GM23338 (cell line): ENCODE measurements around the gene MYCL. TPM values are rescaled to one million over a fixed set of nuclear protein-coding genes. Genes with fewer than 3 reads are reported as not detected.

Experiments
- ATAC-seq: fragments of 200-7000 bp; cut with Tn5 transposase; 3 replicates; pipeline ENCODE4 v1.9.1; 2020
- DNase-seq: peaks from one replicate; pipeline ENCODE4 v3.0.0-alpha.2; 2015; ENCODE audit warnings: low spot score
- H2AFZ ChIP-seq: fragments of 200-600 bp; sonication (generic); 2 replicates; pipeline ENCODE4 v1.8.0; 2016; ENCODE audit warnings: antibody characterized with exemption, mild to moderate bottlenecking, moderate library complexity
- H3F3A ChIP-seq: fragments of 200-600 bp; sonication (generic); replicated peaks from 2 replicates; pipeline ENCODE4 v1.8.0; 2017; ENCODE audit warnings: antibody characterized with exemption, mixed run types, low read depth
- H3K27ac ChIP-seq: fragments of 200-600 bp; sonication (generic); 2 replicates; pipeline ENCODE4 v1.6.1; 2016; ENCODE audit warnings: low read depth
- H3K27me3 ChIP-seq: fragments of 200-600 bp; sonication (generic); 2 replicates; pipeline ENCODE4 v1.8.0; 2016; ENCODE audit warnings: mild to moderate bottlenecking, mixed run types, moderate library complexity; ENCODE audit not compliant: insufficient read depth
- H3K36me3 ChIP-seq: fragments of 200-600 bp; sonication (generic); 2 replicates; pipeline ENCODE4 v1.8.0; 2016; ENCODE audit warnings: mild to moderate bottlenecking; ENCODE audit not compliant: insufficient read depth
- H3K4me1 ChIP-seq: fragments of 200-600 bp; sonication (generic); 2 replicates; pipeline ENCODE4 v1.8.0; 2016; ENCODE audit warnings: mild to moderate bottlenecking, moderate library complexity; ENCODE audit not compliant: insufficient read depth
- H3K4me2 ChIP-seq: fragments of 200-600 bp; sonication (generic); 2 replicates; pipeline ENCODE4 v1.7.1; 2017; ENCODE audit warnings: mixed run types
- H3K4me3 ChIP-seq: fragments of 200-600 bp; sonication (generic); 2 replicates; pipeline ENCODE4 v1.6.1; 2016; ENCODE audit warnings: mixed run types
- H3K79me2 ChIP-seq: fragments of 200-600 bp; sonication (generic); replicated peaks from 2 replicates; pipeline ENCODE4 v1.8.0; 2017; ENCODE audit warnings: mild to moderate bottlenecking; ENCODE audit not compliant: insufficient read depth
- H3K9me2 ChIP-seq: fragments of 200-600 bp; sonication (generic); 2 replicates; pipeline ENCODE4 v1.8.0; 2017; ENCODE audit not compliant: insufficient read depth
- H4K20me1 ChIP-seq: fragments of 200-600 bp; sonication (generic); replicated peaks from 2 replicates; pipeline ENCODE4 v1.8.0; 2017; ENCODE audit warnings: mild to moderate bottlenecking; ENCODE audit not compliant: insufficient read depth
- H3K27ac Mint-ChIP-seq: 2 replicates; pipeline ENCODE4 v1.8.0; 2020; ENCODE audit warnings: inconsistent platforms, mild to moderate bottlenecking, moderate library complexity, mixed read lengths
- H3K27me3 Mint-ChIP-seq: 3 replicates; pipeline ENCODE4 v1.8.0; 2022; ENCODE audit warnings: low read depth, mild to moderate bottlenecking, moderate library complexity, mixed read lengths, inconsistent platforms; ENCODE audit not compliant: insufficient read depth, poor library complexity
- H3K36me3 Mint-ChIP-seq: 3 replicates; pipeline ENCODE4 v1.8.0; 2021; ENCODE audit warnings: low read depth, mild to moderate bottlenecking, inconsistent platforms, moderate library complexity, mixed read lengths
- H3K4me1 Mint-ChIP-seq: 3 replicates; pipeline ENCODE4 v1.8.0; 2020; ENCODE audit warnings: mild to moderate bottlenecking, inconsistent platforms, mixed read lengths
- H3K4me3 Mint-ChIP-seq: 3 replicates; pipeline ENCODE4 v1.8.0; 2021; ENCODE audit warnings: moderate library complexity, mild to moderate bottlenecking, inconsistent platforms, mixed read lengths
- H3K9me3 Mint-ChIP-seq: 3 replicates; pipeline ENCODE4 v1.8.0; 2020; ENCODE audit warnings: moderate library complexity, mild to moderate bottlenecking, inconsistent platforms, mixed read lengths
- CTCF ChIP-seq, 2 experiments: fragments of 200-600 bp in 1 of 2; sonication (generic) in 1 of 2; conservative IDR thresholded peaks; 2 replicates each; pipeline versions ENCODE4 v1.5.1 to v1.6.1; 2016 to 2017; ENCODE audit warnings: antibody characterized with exemption in 2 of 2, low read depth in 2 of 2, mild to moderate bottlenecking in 2 of 2, moderate library complexity in 1 of 2
- ETS1 ChIP-seq: IDR thresholded peaks from 2 replicates; pipeline ENCODE4 v1.6.1; 2016; ENCODE audit warnings: antibody characterized with exemption
- EZH2 ChIP-seq: fragments of 200-600 bp; sonication (generic); IDR thresholded peaks from one replicate; pipeline ENCODE4 v1.8.0; 2017; ENCODE audit warnings: antibody characterized with exemption, mild to moderate bottlenecking, low read depth; ENCODE audit not compliant: unreplicated experiment
- EZH2phosphoT487 ChIP-seq: fragments of 200-600 bp; sonication (generic); IDR thresholded peaks from one replicate; pipeline ENCODE4 v1.8.1; 2018; ENCODE audit warnings: antibody characterized with exemption; ENCODE audit not compliant: unreplicated experiment
- JUNB ChIP-seq: IDR thresholded peaks from one replicate; pipeline ENCODE4 v1.6.1; 2016; ENCODE audit warnings: antibody characterized with exemption; ENCODE audit not compliant: unreplicated experiment
- REST ChIP-seq: IDR thresholded peaks from one replicate; pipeline ENCODE4 v1.6.1; 2018; ENCODE audit warnings: antibody characterized with exemption; ENCODE audit not compliant: unreplicated experiment
- STAT1 ChIP-seq: IDR thresholded peaks from one replicate; pipeline ENCODE4 v1.6.1; 2016; ENCODE audit warnings: antibody characterized with exemption; ENCODE audit not compliant: unreplicated experiment
- polyA plus RNA-seq: library from polyadenylated mRNA; unstranded; fragments of >200 nt; fragmentation: Nextera tagmentation; extraction: Ambion mirVana; gene quantifications from 2 replicates; pipeline ENCODE4 v1.2.1, GENCODE V29; 2016
- total RNA-seq: library from RNA; depleted of rRNA; stranded (reverse); fragments of >200 nt; shearing (Covaris generic); gene quantifications from 2 replicates; pipeline ENCODE4 v1.2.3, GENCODE V29; 2014

Gene MYCL
- total and polyA plus RNA-seq, 2 experiments from 2014 or later, result 8.2 to 41.1 TPM

GRCh38 chr1:39894884-39895495, 6.7 kb downstream of the MYCL start:
- no peak overlapping the region; the same call in 1 of the 2 replicates for H3K27ac Mint-ChIP-seq

GRCh38 chr1:39892601-39893595, 8.8 kb downstream of the MYCL start:
- peak; percentile 91 for DNase-seq
- H3K4me3 ChIP-seq, result peak overlapping the region; percentile 38
- peaks cover 5% of the 10 kb centered on the region for H3K27me3 Mint-ChIP-seq
- ATAC-seq, result peak; percentile 84
- H2AFZ ChIP-seq, result no peak overlapping the region
- peaks cover 57% of the 10 kb centered on the region for H3K4me1 ChIP-seq
- H3K27ac Mint-ChIP-seq, result peak overlapping the region; percentile 77
- no peaks in the 10 kb centered on the region for H3K9me2 ChIP-seq
- H3K4me1 Mint-ChIP-seq, result peaks cover 57% of the 10 kb centered on the region
- H3F3A ChIP-seq, result no peaks in the 10 kb centered on the region; the same call in none of the 2 replicates
- H3K27me3 ChIP-seq, result no peaks in the 10 kb centered on the region
- H3K79me2 ChIP-seq, result no peaks in the 10 kb centered on the region
- no peaks in the 10 kb centered on the region for H3K36me3 ChIP-seq
- peaks cover 13% of the 10 kb centered on the region; the same call in 2 of the 3 replicates for H3K36me3 Mint-ChIP-seq
- H3K4me3 Mint-ChIP-seq, result peak overlapping the region; percentile 38
- H3K27ac ChIP-seq, result peak overlapping the region; percentile 91
- H4K20me1 ChIP-seq, result no peaks in the 10 kb centered on the region
- no peaks in the 10 kb centered on the region for H3K9me3 Mint-ChIP-seq
- H3K4me2 ChIP-seq, result peak overlapping the region; percentile 66
- no peak for TF ChIP-seq REST
- TF ChIP-seq EZH2phosphoT487, result no peak
- TF ChIP-seq STAT1, result no peak
- TF ChIP-seq CTCF (conservative IDR thresholded peaks at IDR 0.05; ENCODE audit: low read depth in 2 of 2), result no peak
- no peak for TF ChIP-seq JUNB
- TF ChIP-seq ETS1, result no peak
- no peak for TF ChIP-seq EZH2

More at GRCh38 chr1:39894884-39895495, 6.7 kb downstream of the MYCL start:
- Histone ChIP-seq H3K36me3 (no peaks in the 10 kb centered on the region), H3K9me2 (no peaks in the 10 kb centered on the region), H3K27ac (no peak overlapping the region), H2AFZ (no peak overlapping the region), H3K4me2 (no peak overlapping the region), H3K4me1 (peaks cover 74% of the 10 kb centered on the region), H3K4me3 (no peak overlapping the region), H4K20me1 (no peaks in the 10 kb centered on the region), H3F3A (peaks cover 6% of the 10 kb centered on the region), H3K27me3 (peaks cover 4% of the 10 kb centered on the region), H3K79me2 (peaks cover 5% of the 10 kb centered on the region)
- no peaks in the 10 kb centered on the region for H3K9me3 Mint-ChIP-seq
- no peak overlapping the region for H3K4me3 Mint-ChIP-seq
- H3K36me3 Mint-ChIP-seq, result peaks cover 13% of the 10 kb centered on the region; the same call in 2 of the 3 replicates
- no peak for DNase-seq
- TF ChIP-seq STAT1, result no peak
- no peak for TF ChIP-seq EZH2phosphoT487
- no peak for TF ChIP-seq EZH2
- ATAC-seq, result no peak
- H3K27me3 Mint-ChIP-seq, result peaks cover 16% of the 10 kb centered on the region
- H3K4me1 Mint-ChIP-seq, result peaks cover 76% of the 10 kb centered on the region
